Measurements from ENCODE around the gene GPR161. TPM values are rescaled to one million over a fixed set of nuclear protein-coding genes. Genes with fewer than 3 reads are reported as not detected.

Gene GPR161
- total RNA-seq, 1 experiment from 2014 or later, result 5.4 TPM

DNA sequence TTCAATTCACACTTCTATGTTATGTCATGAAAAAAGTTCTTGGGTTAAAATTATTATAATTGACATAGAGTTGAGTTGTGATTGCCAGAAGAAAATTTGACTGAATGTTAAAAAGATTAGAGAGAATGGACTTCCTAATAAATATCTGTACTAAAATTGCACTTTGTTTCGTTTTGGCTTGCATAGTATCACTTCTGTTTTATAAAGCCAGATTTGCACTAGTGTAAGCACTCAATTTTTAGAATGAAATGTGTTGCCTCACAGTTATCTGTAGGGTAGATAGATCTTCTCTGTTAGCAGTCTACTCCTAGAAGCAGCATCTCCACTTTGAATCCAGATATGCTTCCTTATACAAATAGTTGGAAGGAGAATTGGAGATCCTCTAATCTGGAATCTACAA, 104.7 kb downstream of the GPR161 start:
- no peak for DNase-seq (ENCODE audit: low read depth)

DNA sequence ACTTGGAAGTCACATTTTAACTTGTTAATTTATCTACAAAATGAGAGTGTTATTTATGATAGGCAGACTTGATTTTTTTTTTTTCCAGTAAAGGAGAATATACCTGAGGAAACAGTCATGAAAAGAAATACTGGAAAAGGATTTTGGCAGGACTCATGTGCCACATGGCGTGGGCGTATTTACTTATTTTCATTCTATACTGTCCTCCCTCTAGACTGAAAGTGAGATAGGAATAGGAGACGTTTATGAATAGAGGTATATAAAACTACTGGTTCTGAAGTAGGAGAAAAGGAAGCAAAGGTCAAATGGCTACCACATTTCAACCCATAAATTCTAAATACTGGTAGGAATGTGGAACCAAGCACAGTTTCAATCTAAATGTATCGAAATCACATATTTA, 105.1 kb downstream of the GPR161 start:
- DNase-seq (ENCODE audit: low read depth), result no peak

DNA sequence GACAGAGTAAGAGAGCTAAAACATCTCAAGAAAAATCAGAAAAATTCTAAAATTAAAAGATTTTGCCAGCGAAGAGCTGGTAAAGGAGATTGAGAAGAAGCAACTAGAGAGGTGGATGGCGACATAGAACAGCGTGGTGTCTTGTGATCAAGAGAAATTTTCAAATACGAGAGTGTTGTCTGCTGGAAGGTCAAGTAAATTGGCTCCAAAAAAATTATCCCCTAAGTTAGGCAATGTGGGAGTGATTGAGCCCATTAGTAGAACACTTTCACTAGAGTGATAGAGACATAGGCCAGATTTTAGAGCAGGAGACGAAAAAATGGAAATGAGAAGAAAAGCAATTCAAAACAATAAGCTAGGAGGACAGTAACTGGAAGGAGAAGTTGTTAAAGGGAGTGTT, 105.5 kb downstream of the GPR161 start:
- no peak for DNase-seq (ENCODE audit: low read depth)

Other genes with a start within 250 kb of the GPR161 start
- under 0.01 and 0.20 TPM in 2 replicates for gene ADCY10, start 222.8 kb downstream of the GPR161 start, total RNA-seq (2014; rRNA removed; shearing (Covaris generic))
- 34.8 and 42.7 TPM in 2 replicates for gene DCAF6, start 200.2 kb downstream of the GPR161 start, total RNA-seq (2014; rRNA removed; shearing (Covaris generic))
- gene MPC2, start 199.9 kb downstream of the GPR161 start, total RNA-seq (2014; rRNA removed; shearing (Covaris generic)), result 55.2 and 65.0 TPM in 2 replicates
- gene TIPRL, start 42.0 kb upstream of the GPR161 start, total RNA-seq (2014; rRNA removed; shearing (Covaris generic)), result 48.5 and 56.4 TPM in 2 replicates
- 22.4 and 23.2 TPM in 2 replicates for gene SFT2D2, start 89.1 kb upstream of the GPR161 start, total RNA-seq (2014; rRNA removed; shearing (Covaris generic))
- 0.29 and 0.84 TPM in 2 replicates for gene TBX19, start 143.9 kb upstream of the GPR161 start, total RNA-seq (2014; rRNA removed; shearing (Covaris generic))